Thoracic aorta (tissue), 2 donors: Measurements from ENCODE around the gene ANHX. TPM values are rescaled to one million over a fixed set of nuclear protein-coding genes. Genes with fewer than 3 reads are reported as not detected.

Experiments
- ATAC-seq: fragments of 150-250 bp; one replicate; pipeline ENCODE4 v1.8.0; 2017; ENCODE audit warnings: low read depth; ENCODE audit not compliant: insufficient number of reproducible peaks, low FRiP score
- DNase-seq: peaks from one replicate; pipeline ENCODE4 v3.0.0-alpha.2; 2020; ENCODE audit warnings: low spot score
- H3K27ac ChIP-seq, 2 donors: fragments of 200-600 bp; sonication (generic); 1 replicate in 1 of 2; 2 replicates in 1 of 2; pipeline ENCODE4 v1.5.1; 2016; ENCODE audit warnings: mild to moderate bottlenecking in 2 of 2, moderate library complexity in 2 of 2
- H3K27me3 ChIP-seq: fragments of 200-600 bp; sonication (generic); replicated peaks from 2 replicates; pipeline ENCODE4 v1.6.0; 2016; ENCODE audit warnings: mild to moderate bottlenecking; ENCODE audit not compliant: insufficient read depth
- H3K36me3 ChIP-seq: fragments of 200-600 bp; sonication (generic); one replicate; pipeline ENCODE4 v1.5.1; 2016
- H3K4me1 ChIP-seq, 2 donors: fragments of 200-600 bp; sonication (generic); 1 replicate in 1 of 2; 2 replicates in 1 of 2; pipeline versions ENCODE4 v1.5.1 to v1.6.0; 2016; ENCODE audit warnings: low read depth in 2 of 2, mild to moderate bottlenecking in 1 of 2; ENCODE audit not compliant: control insufficient read depth in 1 of 2
- H3K4me3 ChIP-seq: fragments of 200-600 bp; sonication (generic); 2 replicates; pipeline ENCODE4 v1.5.1; 2016; ENCODE audit warnings: mild to moderate bottlenecking
- H3K9me3 ChIP-seq: fragments of 200-600 bp; sonication (generic); 2 replicates; pipeline ENCODE4 v1.5.1; 2016
- total RNA-seq, 2 donors: library from RNA; depleted of rRNA; stranded (reverse); fragments of >200 nt; gene quantifications; one replicate each; pipeline versions ENCODE4 v1.1.0 to v1.2.3, GENCODE V29; 2016
- TF ChIP-seq, protein P1 (sequence below): fragments of 200-600 bp; sonication (generic); IDR thresholded peaks from one replicate; pipeline ENCODE4 v1.5.1; 2019; ENCODE audit warnings: antibody characterized with exemption

Gene ANHX
- total RNA-seq, 2 donors from 2014 or later, result not detected

DNA sequence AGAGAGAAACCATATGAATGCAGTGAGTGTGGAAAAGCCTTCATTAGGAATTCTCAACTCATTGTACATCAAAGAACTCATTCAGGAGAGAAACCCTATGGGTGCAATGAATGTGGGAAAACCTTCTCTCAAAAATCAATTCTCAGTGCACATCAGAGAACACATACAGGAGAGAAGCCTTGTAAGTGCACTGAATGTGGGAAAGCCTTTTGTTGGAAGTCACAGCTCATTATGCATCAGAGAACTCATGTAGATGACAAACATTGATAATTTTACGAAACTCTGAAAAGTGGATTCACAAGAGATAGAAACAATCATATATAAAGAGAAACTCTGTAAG is 31.4 kb downstream of the ANHX start:
- H3K4me1 ChIP-seq, result no peaks in the 10 kb centered on the region
- H3K36me3 ChIP-seq, result peaks cover 41% of the 10 kb centered on the region
- TF ChIP-seq, protein P1, sequence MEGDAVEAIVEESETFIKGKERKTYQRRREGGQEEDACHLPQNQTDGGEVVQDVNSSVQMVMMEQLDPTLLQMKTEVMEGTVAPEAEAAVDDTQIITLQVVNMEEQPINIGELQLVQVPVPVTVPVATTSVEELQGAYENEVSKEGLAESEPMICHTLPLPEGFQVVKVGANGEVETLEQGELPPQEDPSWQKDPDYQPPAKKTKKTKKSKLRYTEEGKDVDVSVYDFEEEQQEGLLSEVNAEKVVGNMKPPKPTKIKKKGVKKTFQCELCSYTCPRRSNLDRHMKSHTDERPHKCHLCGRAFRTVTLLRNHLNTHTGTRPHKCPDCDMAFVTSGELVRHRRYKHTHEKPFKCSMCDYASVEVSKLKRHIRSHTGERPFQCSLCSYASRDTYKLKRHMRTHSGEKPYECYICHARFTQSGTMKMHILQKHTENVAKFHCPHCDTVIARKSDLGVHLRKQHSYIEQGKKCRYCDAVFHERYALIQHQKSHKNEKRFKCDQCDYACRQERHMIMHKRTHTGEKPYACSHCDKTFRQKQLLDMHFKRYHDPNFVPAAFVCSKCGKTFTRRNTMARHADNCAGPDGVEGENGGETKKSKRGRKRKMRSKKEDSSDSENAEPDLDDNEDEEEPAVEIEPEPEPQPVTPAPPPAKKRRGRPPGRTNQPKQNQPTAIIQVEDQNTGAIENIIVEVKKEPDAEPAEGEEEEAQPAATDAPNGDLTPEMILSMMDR, result no peak
- ATAC-seq, result no peak
- H3K9me3 ChIP-seq, result peaks cover 97% of the 10 kb centered on the region
- no peak for DNase-seq
- H3K4me3 ChIP-seq, result peak overlapping the region; percentile 38
- H3K27ac ChIP-seq, result no peak overlapping the region
- H3K27me3 ChIP-seq, result no peaks in the 10 kb centered on the region

DNA sequence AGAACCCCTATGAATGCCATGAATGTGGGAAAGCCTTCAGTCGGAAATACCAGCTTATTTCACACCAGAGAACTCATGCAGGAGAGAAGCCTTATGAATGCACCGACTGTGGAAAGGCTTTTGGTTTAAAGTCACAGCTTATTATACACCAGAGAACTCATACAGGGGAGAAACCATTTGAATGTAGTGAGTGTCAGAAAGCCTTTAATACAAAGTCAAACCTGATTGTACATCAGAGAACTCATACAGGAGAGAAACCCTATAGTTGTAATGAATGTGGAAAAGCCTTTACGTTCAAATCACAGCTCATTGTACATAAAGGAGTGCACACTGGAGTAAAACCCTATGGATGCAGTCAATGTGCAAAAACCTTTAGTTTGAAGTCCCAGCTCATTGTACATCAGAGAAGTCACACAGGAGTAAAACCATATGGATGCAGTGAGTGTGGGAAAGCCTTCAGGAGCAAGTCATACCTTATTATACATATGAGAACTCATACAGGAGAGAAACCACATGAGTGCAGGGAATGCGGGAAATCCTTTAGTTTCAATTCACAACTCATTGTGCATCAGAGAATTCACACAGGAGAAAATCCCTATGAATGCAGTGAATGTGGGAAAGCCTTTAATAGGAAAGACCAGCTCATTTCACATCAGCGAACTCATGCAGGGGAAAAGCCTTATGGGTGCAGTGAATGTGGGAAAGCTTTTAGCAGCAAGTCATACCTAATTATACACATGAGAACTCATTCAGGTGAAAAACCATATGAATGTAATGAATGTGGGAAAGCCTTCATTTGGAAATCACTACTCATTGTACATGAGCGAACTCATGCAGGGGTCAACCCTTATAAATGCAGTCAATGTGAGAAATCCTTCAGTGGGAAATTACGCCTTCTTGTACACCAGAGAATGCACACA is 32.1 kb downstream of the ANHX start:
- H3K27ac ChIP-seq, result no peak overlapping the region
- peak overlapping the region; percentile 38 for H3K4me3 ChIP-seq
- no peak for ATAC-seq
- TF ChIP-seq, protein P1, result no peak
- H3K36me3 ChIP-seq, result peaks cover 41% of the 10 kb centered on the region
- no peaks in the 10 kb centered on the region for H3K4me1 ChIP-seq
- H3K9me3 ChIP-seq, result peaks cover 91% of the 10 kb centered on the region
- no peaks in the 10 kb centered on the region for H3K27me3 ChIP-seq
- DNase-seq, result no peak

- no peak for DNase-seq
Measured at GRCh38 chr12:133202493-133203343, 33.0 kb downstream of the ANHX start.

DNA sequence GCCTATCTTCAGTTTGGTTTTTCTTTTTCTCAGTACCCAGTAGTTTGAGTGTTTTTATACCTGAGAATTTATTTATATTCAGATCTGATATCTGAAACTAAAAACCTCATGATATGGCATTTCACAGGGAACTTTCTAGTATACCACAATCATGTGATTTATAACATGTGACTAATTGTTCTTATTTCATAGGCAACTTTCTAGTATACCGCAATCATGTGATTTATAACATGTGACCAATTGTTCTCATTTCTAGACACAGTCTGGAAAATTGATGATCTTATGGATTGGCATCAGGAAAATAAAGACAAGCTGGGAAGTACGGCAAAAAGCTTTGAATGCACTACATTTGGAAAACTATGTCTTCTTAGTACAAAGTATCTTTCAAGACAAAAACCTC is 33.8 kb downstream of the ANHX start:
- H3K4me1 ChIP-seq, result no peaks in the 10 kb centered on the region
- no peaks in the 10 kb centered on the region for H3K27me3 ChIP-seq
- TF ChIP-seq, protein P1, result no peak
- H3K9me3 ChIP-seq, result peaks cover 74% of the 10 kb centered on the region
- peak overlapping the region; percentile 38 for H3K4me3 ChIP-seq
- H3K36me3 ChIP-seq, result peaks cover 41% of the 10 kb centered on the region
- DNase-seq (no peak), ATAC-seq (no peak)
- H3K27ac ChIP-seq, result no peak overlapping the region

More at GRCh38 chr12:133202493-133203343, 33.0 kb downstream of the ANHX start:
- Histone ChIP-seq H3K27me3 (no peaks in the 10 kb centered on the region), H3K27ac (no peak overlapping the region), H3K4me3 (peak overlapping the region; percentile 38), H3K4me1 (no peaks in the 10 kb centered on the region), H3K36me3 (peaks cover 41% of the 10 kb centered on the region), H3K9me3 (peaks cover 82% of the 10 kb centered on the region)
- TF ChIP-seq, protein P1, result no peak
- no peak for ATAC-seq

- ATAC-seq (no peak), DNase-seq (no peak)
- no peak overlapping the region for H3K4me3 ChIP-seq
- H3K4me1 ChIP-seq, result no peaks in the 10 kb centered on the region
- H3K27ac ChIP-seq, result no peak overlapping the region
- peaks cover 87% of the 10 kb centered on the region for H3K36me3 ChIP-seq
- H3K9me3 ChIP-seq, result peaks cover 89% of the 10 kb centered on the region
- no peaks in the 10 kb centered on the region for H3K27me3 ChIP-seq
- TF ChIP-seq, protein P1, result no peak
Measured at GRCh38 chr12:133192847-133193246, 42.8 kb downstream of the ANHX start.
